Measurements from ENCODE around the gene ASMT.

DNA sequence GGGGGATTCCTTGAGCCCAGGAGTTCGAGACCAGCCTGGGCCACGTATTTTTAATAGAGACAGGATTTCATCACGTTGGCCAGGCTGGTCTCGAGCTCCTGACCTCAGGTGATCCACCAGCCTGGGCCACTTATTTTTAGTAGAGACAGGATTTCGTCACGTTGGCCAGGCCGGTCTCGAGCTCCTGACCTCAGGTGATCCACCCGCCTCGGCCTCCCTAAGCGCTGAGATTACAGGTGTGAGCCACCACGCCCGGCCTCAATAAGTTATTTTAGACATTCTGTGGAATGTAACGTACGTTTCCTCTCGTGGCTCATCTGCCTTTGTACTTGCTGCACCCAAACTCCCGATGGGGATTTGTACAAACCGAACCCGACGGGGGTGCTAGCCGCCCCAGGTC lies 8.8 kb downstream of the ASMT start:
- no peak for TF ChIP-seq POLR2A (IDR thresholded peaks at IDR 0.05)
- TF ChIP-seq, protein P1, sequence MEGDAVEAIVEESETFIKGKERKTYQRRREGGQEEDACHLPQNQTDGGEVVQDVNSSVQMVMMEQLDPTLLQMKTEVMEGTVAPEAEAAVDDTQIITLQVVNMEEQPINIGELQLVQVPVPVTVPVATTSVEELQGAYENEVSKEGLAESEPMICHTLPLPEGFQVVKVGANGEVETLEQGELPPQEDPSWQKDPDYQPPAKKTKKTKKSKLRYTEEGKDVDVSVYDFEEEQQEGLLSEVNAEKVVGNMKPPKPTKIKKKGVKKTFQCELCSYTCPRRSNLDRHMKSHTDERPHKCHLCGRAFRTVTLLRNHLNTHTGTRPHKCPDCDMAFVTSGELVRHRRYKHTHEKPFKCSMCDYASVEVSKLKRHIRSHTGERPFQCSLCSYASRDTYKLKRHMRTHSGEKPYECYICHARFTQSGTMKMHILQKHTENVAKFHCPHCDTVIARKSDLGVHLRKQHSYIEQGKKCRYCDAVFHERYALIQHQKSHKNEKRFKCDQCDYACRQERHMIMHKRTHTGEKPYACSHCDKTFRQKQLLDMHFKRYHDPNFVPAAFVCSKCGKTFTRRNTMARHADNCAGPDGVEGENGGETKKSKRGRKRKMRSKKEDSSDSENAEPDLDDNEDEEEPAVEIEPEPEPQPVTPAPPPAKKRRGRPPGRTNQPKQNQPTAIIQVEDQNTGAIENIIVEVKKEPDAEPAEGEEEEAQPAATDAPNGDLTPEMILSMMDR (IDR thresholded peaks at IDR 0.05) = no peak

All from testis (tissue), 2 donors.